Measurements from ENCODE around the gene COL18A1. TPM values are rescaled to one million over a fixed set of nuclear protein-coding genes. Genes with fewer than 3 reads are reported as not detected.

Gene COL18A1
- polyA plus RNA-seq, 3 donors = 0.80 to 4.1 (median 1.1) TPM

GRCh38 chr21:45443595-45444181 is 38.7 kb downstream of the COL18A1 start:
- intact Hi-C loops (cut with micrococcal nuclease) = no loop called here
- H3K36me3 ChIP-seq (replicated peaks in 1 of 2; ENCODE audit: control insufficient read depth in 1 of 2, insufficient read depth in 2 of 2, low read length in 2 of 2) = no peaks in the 10 kb centered on the region
- no peaks in the 10 kb centered on the region for H3K79me2 ChIP-seq (ENCODE audit: insufficient read depth, low read length)
- Mint-ChIP-seq H3K9me3 (peaks cover 2 to 19% (median 7%) of the 10 kb centered on the region in 7 donors), H3K27ac (no peak overlapping the region), H3K4me1 (peaks cover 11% of the 10 kb centered on the region), H3K27me3 (ENCODE audit: low read depth in 3 of 3) (peaks cover 6 to 10% (median 8%) of the 10 kb centered on the region in 3 donors), H3K4me3 (no peak overlapping the region), H3K36me3 (no peaks in the 10 kb centered on the region)
- H3K9me3 ChIP-seq (replicated peaks in 1 of 2; ENCODE audit: control insufficient read depth in 1 of 2, insufficient read depth in 1 of 2, low read length in 2 of 2) = peaks cover 0 to 3% of the 10 kb centered on the region in 2 donors
- no peak overlapping the region for H3K4me2 ChIP-seq (replicated peaks; ENCODE audit: extremely low read depth, low read length, poor library complexity, severe bottlenecking)
- WGBS (ENCODE audit: insufficient coverage) = 93% methylated on average over 25 of the region's 27 CpGs
- no peak overlapping the region for H3K4me3 ChIP-seq (replicated peaks in 1 of 3; ENCODE audit: low read depth in 2 of 3, low read length in 3 of 3)
- no peaks in the 10 kb centered on the region for H3K27me3 ChIP-seq (ENCODE audit: control insufficient read depth in 2 of 2, insufficient read depth in 2 of 2, low read length in 2 of 2)
- peaks cover 6% of the 10 kb centered on the region in 2 donors for H3K4me1 ChIP-seq (ENCODE audit: control insufficient read depth in 1 of 2, insufficient read depth in 2 of 2, low read length in 2 of 2)
- H2AFZ ChIP-seq (ENCODE audit: insufficient read depth, low read depth, low read length, poor library complexity, severe bottlenecking) = no peak overlapping the region
- TF ChIP-seq CTCF (IDR thresholded peaks at IDR 0.05) = no peak
- no peak for DNase-seq
- H3K27ac ChIP-seq (ENCODE audit: low read depth in 1 of 2, low read length in 2 of 2) = no peak overlapping the region
- H4K20me1 ChIP-seq (ENCODE audit: insufficient read depth, low read length) = no peaks in the 10 kb centered on the region
- H3K9ac ChIP-seq (ENCODE audit: insufficient read depth, low read length, poor library complexity, severe bottlenecking) = no peak overlapping the region

- Mint-ChIP-seq H3K4me3 (no peak overlapping the region), H3K36me3 (no peaks in the 10 kb centered on the region), H3K4me1 (peaks cover 4% of the 10 kb centered on the region), H3K9me3 (peaks cover 2 to 19% (median 7%) of the 10 kb centered on the region in 7 donors), H3K27me3 (ENCODE audit: low read depth in 3 of 3) (peaks cover 6 to 10% (median 8%) of the 10 kb centered on the region in 3 donors), H3K27ac (no peak overlapping the region)
- peaks cover 0 to 3% of the 10 kb centered on the region in 2 donors for H3K9me3 ChIP-seq (replicated peaks in 1 of 2; ENCODE audit: control insufficient read depth in 1 of 2, insufficient read depth in 1 of 2, low read length in 2 of 2)
- no peak overlapping the region for H3K4me2 ChIP-seq (replicated peaks; ENCODE audit: extremely low read depth, low read length, poor library complexity, severe bottlenecking)
- no peaks in the 10 kb centered on the region for H4K20me1 ChIP-seq (ENCODE audit: insufficient read depth, low read length)
- no peak overlapping the region for H3K9ac ChIP-seq (ENCODE audit: insufficient read depth, low read length, poor library complexity, severe bottlenecking)
- H3K4me3 ChIP-seq (replicated peaks in 1 of 3; ENCODE audit: low read depth in 2 of 3, low read length in 3 of 3) = no peak overlapping the region
- intact Hi-C loops (cut with micrococcal nuclease) = no loop called here
- H3K79me2 ChIP-seq (ENCODE audit: insufficient read depth, low read length) = no peaks in the 10 kb centered on the region
- no peak for TF ChIP-seq CTCF (IDR thresholded peaks at IDR 0.05)
- no peaks in the 10 kb centered on the region for H3K27me3 ChIP-seq (ENCODE audit: control insufficient read depth in 2 of 2, insufficient read depth in 2 of 2, low read length in 2 of 2)
- WGBS (ENCODE audit: insufficient coverage) = 70% methylated on average over 13 of the region's 19 CpGs
- H3K4me1 ChIP-seq (ENCODE audit: control insufficient read depth in 1 of 2, insufficient read depth in 2 of 2, low read length in 2 of 2) = no peaks in the 10 kb centered on the region
- no peaks in the 10 kb centered on the region for H3K36me3 ChIP-seq (replicated peaks in 1 of 2; ENCODE audit: control insufficient read depth in 1 of 2, insufficient read depth in 2 of 2, low read length in 2 of 2)
- DNase-seq = no peak
- H2AFZ ChIP-seq (ENCODE audit: insufficient read depth, low read depth, low read length, poor library complexity, severe bottlenecking) = no peak overlapping the region
- H3K27ac ChIP-seq (ENCODE audit: low read depth in 1 of 2, low read length in 2 of 2) = no peak overlapping the region
These were observed 39.4 kb downstream of the COL18A1 start for GRCh38 chr21:45444385-45444784.

All from CD14-positive monocyte (primary cell).